B cell (primary cell): ENCODE data around the gene MAPKAP1. TPM values are rescaled to one million over a fixed set of nuclear protein-coding genes. Genes with fewer than 3 reads are reported as not detected.

ENCODE experiments used
- ATAC-seq: fragments of 200-7000 bp; cut with Tn5 transposase; one replicate; pipeline ENCODE4 v1.10.0; 2021; ENCODE audit warnings: low read depth, mild to moderate bottlenecking, moderate number of reproducible peaks, moderate library complexity
- CTCF ChIA-PET: fragments of 350-600 bp; sonication (Branson Sonifier 250); formaldehyde crosslinking; loops from one replicate; lab custom pipeline; 2021; ENCODE audit warnings: antibody characterized with exemption, inconsistent platforms; lab: Charles Lee
- POLR2A ChIA-PET: fragments of 350-600 bp; sonication (Branson Sonifier 250); formaldehyde crosslinking; loops from one replicate; lab custom pipeline; 2021; ENCODE audit warnings: antibody characterized with exemption; lab: Charles Lee
- DNase-seq: peaks from one replicate; pipeline ENCODE4 v3.0.0; 2013
- H2AFZ ChIP-seq: 2 replicates; pipeline ENCODE4 v1.6.1; 2012; ENCODE audit warnings: mild to moderate bottlenecking, low read depth, low read length; ENCODE audit not compliant: insufficient read depth, poor library complexity, severe bottlenecking
- H3K27ac ChIP-seq, 2 donors: 1 replicate in 1 of 2; 2 replicates in 1 of 2; pipeline ENCODE4 v1.5.1; 2012 to 2013; ENCODE audit warnings: low read length in 2 of 2, mild to moderate bottlenecking in 2 of 2, moderate library complexity in 1 of 2
- H3K27me3 ChIP-seq, 4 experiments: fragments of 200-600 bp in 1 of 4; sonication (generic) in 1 of 4; replicated peaks in 1 of 4; 1 replicate in 2 of 4; 2 replicates in 2 of 4; pipeline versions ENCODE4 v1.6.1 to v1.7.0; 2013 to 2016; ENCODE audit warnings: low read length in 3 of 4, mild to moderate bottlenecking in 2 of 4, mixed read lengths in 1 of 4, moderate library complexity in 1 of 4; ENCODE audit not compliant: insufficient read depth in 4 of 4, control insufficient read depth in 3 of 4; ENCODE audit errors: control extremely low read depth in 1 of 4
- H3K36me3 ChIP-seq, 2 experiments: replicated peaks in 1 of 2; 1 replicate in 1 of 2; 2 replicates in 1 of 2; pipeline versions ENCODE4 v1.6.1 to v1.7.1; 2013; ENCODE audit warnings: low read length in 1 of 2; ENCODE audit not compliant: insufficient read depth in 2 of 2, control insufficient read depth in 1 of 2; ENCODE audit errors: control extremely low read depth in 1 of 2, extremely low read depth in 1 of 2
- H3K4me1 ChIP-seq, 2 donors: fragments of 200-600 bp in 1 of 2; sonication (generic) in 1 of 2; 1 replicate in 1 of 2; 2 replicates in 1 of 2; pipeline versions ENCODE4 v1.5.1 to v1.6.1; 2013 to 2017; ENCODE audit warnings: low read length in 2 of 2; ENCODE audit not compliant: control insufficient read depth in 2 of 2, insufficient read depth in 2 of 2
- H3K4me2 ChIP-seq: replicated peaks from 2 replicates; pipeline ENCODE3; 2012; ENCODE audit warnings: mild to moderate bottlenecking, low read depth, low read length; ENCODE audit not compliant: poor library complexity, severe bottlenecking
- H3K4me3 ChIP-seq, 5 experiments: fragments of 200-600 bp in 1 of 5; sonication (generic) in 1 of 5; 1 replicate in 3 of 5; 2 replicates in 2 of 5; pipeline versions ENCODE4 v1.5.1 to v1.7.0; 2011 to 2016; ENCODE audit warnings: low read length in 4 of 5, mild to moderate bottlenecking in 4 of 5, low read depth in 2 of 5, control low read depth in 1 of 5, moderate library complexity in 1 of 5; ENCODE audit not compliant: insufficient read depth in 1 of 5; ENCODE audit errors: control extremely low read depth in 1 of 5, extremely low read depth in 1 of 5
- H3K79me2 ChIP-seq: fragments of 200-600 bp; sonication (generic); one replicate; pipeline ENCODE4 v1.6.0; 2016; ENCODE audit warnings: low read length; ENCODE audit not compliant: control insufficient read depth, insufficient read depth
- H3K9ac ChIP-seq: fragments of 200-600 bp; sonication (generic); 2 replicates; pipeline ENCODE4 v1.6.1; 2017; ENCODE audit warnings: mild to moderate bottlenecking, low read length, moderate library complexity
- H3K9me3 ChIP-seq, 3 donors: one replicate each; pipeline versions ENCODE4 v1.6.1 to v1.7.1; 2013; ENCODE audit warnings: low read length in 2 of 3; ENCODE audit not compliant: control insufficient read depth in 2 of 3, insufficient read depth in 1 of 3; ENCODE audit errors: control extremely low read depth in 1 of 3
- H4K20me1 ChIP-seq: 2 replicates; pipeline ENCODE4 v1.6.0; 2012; ENCODE audit warnings: mild to moderate bottlenecking, low read length; ENCODE audit not compliant: insufficient read depth, control insufficient read depth, poor library complexity, severe bottlenecking
- H3K27ac Mint-ChIP-seq: one replicate; pipeline ENCODE4 v1.8.0; 2021; ENCODE audit warnings: mixed read lengths
- H3K27me3 Mint-ChIP-seq: one replicate; pipeline ENCODE4 v1.8.0; 2021; ENCODE audit warnings: mixed read lengths
- H3K4me1 Mint-ChIP-seq: one replicate; pipeline ENCODE4 v1.8.0; 2021; ENCODE audit warnings: mixed read lengths
- H3K4me3 Mint-ChIP-seq: one replicate; pipeline ENCODE4 v1.8.0; 2021; ENCODE audit warnings: mixed read lengths
- H3K9me3 Mint-ChIP-seq: one replicate; pipeline ENCODE4 v1.8.0; 2022; ENCODE audit warnings: mixed read lengths; ENCODE audit not compliant: insufficient read depth
- EZH2 ChIP-seq: IDR thresholded peaks from 2 replicates; pipeline ENCODE4 v1.6.1; 2012; ENCODE audit warnings: borderline replicate concordance, low read depth, mild to moderate bottlenecking, moderate library complexity, low read length; ENCODE audit not compliant: insufficient read depth, poor library complexity, severe bottlenecking
- WGBS: methylation state at CpG from one replicate; pipeline ENCODE4 v1.1.5; 2013; ENCODE audit warnings: missing lambda C conversion rate; ENCODE audit not compliant: insufficient coverage; 5-methylcytosine and 5-hydroxymethylcytosine counted together
- intact Hi-C: fragments of 100-400 bp; cut with micrococcal nuclease; formaldehyde crosslinking; loops from one replicate; pipeline ENCODE4 v1.10.0; 2022
- polyA plus RNA-seq: library from polyadenylated mRNA; depleted of rRNA; stranded (reverse); fragments of >200 nt; gene quantifications from 2 replicates; pipeline ENCODE4 v1.2.3, GENCODE V29; 2012
- total RNA-seq, 2 donors: library from RNA; stranded (reverse); fragments of 120-200 nt in 1 of 2; gene quantifications; 1 replicate in 1 of 2; 2 replicates in 1 of 2; pipeline versions ENCODE4 v1.2.3 to v1.2.4, GENCODE V29; 2013 to 2022
- TF ChIP-seq, protein P1 (sequence below): fragments of 200-600 bp; IDR thresholded peaks from one replicate; pipeline ENCODE4 v1.8.0; 2022; ENCODE audit warnings: antibody characterized with exemption, mild to moderate bottlenecking

Gene MAPKAP1
- total and polyA plus RNA-seq, 2 donors (not counting 1 experiment from before 2014, with no cell fraction given) = 51.6 to 62.4 TPM

GRCh38 chr9:125485471-125486151, 221.4 kb downstream of the MAPKAP1 start:
- no peak overlapping the region for H2AFZ ChIP-seq
- no peaks in the 10 kb centered on the region for H3K27me3 Mint-ChIP-seq
- no peak for TF ChIP-seq EZH2
- TF ChIP-seq, protein P1, sequence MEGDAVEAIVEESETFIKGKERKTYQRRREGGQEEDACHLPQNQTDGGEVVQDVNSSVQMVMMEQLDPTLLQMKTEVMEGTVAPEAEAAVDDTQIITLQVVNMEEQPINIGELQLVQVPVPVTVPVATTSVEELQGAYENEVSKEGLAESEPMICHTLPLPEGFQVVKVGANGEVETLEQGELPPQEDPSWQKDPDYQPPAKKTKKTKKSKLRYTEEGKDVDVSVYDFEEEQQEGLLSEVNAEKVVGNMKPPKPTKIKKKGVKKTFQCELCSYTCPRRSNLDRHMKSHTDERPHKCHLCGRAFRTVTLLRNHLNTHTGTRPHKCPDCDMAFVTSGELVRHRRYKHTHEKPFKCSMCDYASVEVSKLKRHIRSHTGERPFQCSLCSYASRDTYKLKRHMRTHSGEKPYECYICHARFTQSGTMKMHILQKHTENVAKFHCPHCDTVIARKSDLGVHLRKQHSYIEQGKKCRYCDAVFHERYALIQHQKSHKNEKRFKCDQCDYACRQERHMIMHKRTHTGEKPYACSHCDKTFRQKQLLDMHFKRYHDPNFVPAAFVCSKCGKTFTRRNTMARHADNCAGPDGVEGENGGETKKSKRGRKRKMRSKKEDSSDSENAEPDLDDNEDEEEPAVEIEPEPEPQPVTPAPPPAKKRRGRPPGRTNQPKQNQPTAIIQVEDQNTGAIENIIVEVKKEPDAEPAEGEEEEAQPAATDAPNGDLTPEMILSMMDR = no peak
- H3K4me1 Mint-ChIP-seq = no peaks in the 10 kb centered on the region
- H3K27ac Mint-ChIP-seq = no peak overlapping the region
- H3K9me3 Mint-ChIP-seq = no peaks in the 10 kb centered on the region
- POLR2A ChIA-PET = interaction anchor here (0.6 kb wide), 1 partner anchor 569 kb away, joined by 8 read pairs; no protein-coding TSS in a partner anchor
- no peaks in the 10 kb centered on the region for H3K9me3 ChIP-seq
- no peak overlapping the region for H3K27ac ChIP-seq
- DNase-seq = no peak
- 94% methylated on average over 1 of the region's 5 CpGs for WGBS
- no peak overlapping the region for H3K4me3 Mint-ChIP-seq
- no peaks in the 10 kb centered on the region for H3K79me2 ChIP-seq
- ATAC-seq = no peak
- intact Hi-C loops = no loop called here
- CTCF ChIA-PET = interaction anchor here (1.0 kb wide), 1 partner anchor 78 kb away, joined by 3 read pairs; no protein-coding TSS in a partner anchor
- H3K36me3 ChIP-seq = peaks cover 15 to 16% of the 10 kb centered on the region in 2 experiments
- H4K20me1 ChIP-seq = peaks cover 4% of the 10 kb centered on the region
- no peaks in the 10 kb centered on the region for H3K4me1 ChIP-seq
- no peak overlapping the region for H3K9ac ChIP-seq
- no peaks in the 10 kb centered on the region for H3K27me3 ChIP-seq
- no peak overlapping the region for H3K4me2 ChIP-seq
- H3K4me3 ChIP-seq = no peak overlapping the region
